Liver (tissue), 9 donors: ENCODE measurements around the gene SLC30A3. TPM values are rescaled to one million over a fixed set of nuclear protein-coding genes. Genes with fewer than 3 reads are reported as not detected.
"Not testable (repeated sequence)": the region's sequence is repeated elsewhere in the genome, so short reads cannot be mapped to it uniquely, and the experiment has no call there.

ENCODE experiments used
- DNase-seq: peaks from one replicate; pipeline ENCODE4 v3.0.0-alpha.2; 2017; ENCODE audit warnings: low spot score
- H3K27ac ChIP-seq, 2 donors: one replicate each; pipeline ENCODE4 v1.7.0; 2013; ENCODE audit warnings: inconsistent platforms in 2 of 2, low read length in 2 of 2, control low read depth in 1 of 2, low read depth in 1 of 2, mild to moderate bottlenecking in 1 of 2
- H3K27me3 ChIP-seq, 4 donors: one replicate each; pipeline versions ENCODE4 v1.6.1 to v1.7.0; 2013; ENCODE audit warnings: low read length in 3 of 4, inconsistent platforms in 1 of 4, mild to moderate bottlenecking in 1 of 4, moderate library complexity in 1 of 4; ENCODE audit not compliant: control insufficient read depth in 4 of 4, insufficient read depth in 4 of 4
- H3K36me3 ChIP-seq, 4 donors: one replicate each; pipeline versions ENCODE4 v1.6.1 to v1.7.0; 2013; ENCODE audit warnings: low read length in 3 of 4, mild to moderate bottlenecking in 3 of 4, low read depth in 1 of 4, moderate library complexity in 1 of 4; ENCODE audit not compliant: control insufficient read depth in 4 of 4, insufficient read depth in 3 of 4
- H3K4me1 ChIP-seq, 4 donors: one replicate each; pipeline versions ENCODE4 v1.6.1 to v1.7.0; 2013; ENCODE audit warnings: low read length in 3 of 4, mild to moderate bottlenecking in 3 of 4, moderate library complexity in 1 of 4; ENCODE audit not compliant: control insufficient read depth in 4 of 4, insufficient read depth in 4 of 4
- H3K4me3 ChIP-seq, 3 donors: one replicate each; pipeline versions ENCODE4 v1.6.1 to v1.7.0; 2013; ENCODE audit warnings: low read length in 3 of 3, control low read depth in 1 of 3, low read depth in 1 of 3, mild to moderate bottlenecking in 1 of 3
- H3K9ac ChIP-seq, 2 donors: one replicate each; pipeline ENCODE4 v1.7.0; 2013; ENCODE audit warnings: low read length in 2 of 2, mild to moderate bottlenecking in 2 of 2, moderate library complexity in 2 of 2, control low read depth in 1 of 2, low read depth in 1 of 2
- H3K9me3 ChIP-seq, 4 donors: one replicate each; pipeline versions ENCODE4 v1.6.1 to v1.7.0; 2013; ENCODE audit warnings: low read length in 3 of 4; ENCODE audit not compliant: control insufficient read depth in 4 of 4
- EGR1 ChIP-seq, 2 donors: IDR thresholded peaks; 2 replicates each; pipeline ENCODE4 v1.6.1; 2016 to 2018; ENCODE audit warnings: antibody characterized with exemption in 2 of 2, low read depth in 2 of 2
- FOXA1 ChIP-seq: IDR thresholded peaks from 2 replicates; pipeline ENCODE4 v1.6.1; 2016; ENCODE audit warnings: antibody characterized with exemption
- FOXA2 ChIP-seq: IDR thresholded peaks from 2 replicates; pipeline ENCODE4 v1.6.1; 2016; ENCODE audit warnings: antibody characterized with exemption
- GABPA ChIP-seq, 2 donors: IDR thresholded peaks in 1 of 2; conservative IDR thresholded peaks in 1 of 2; 2 replicates each; pipeline ENCODE4 v1.6.1; 2016; ENCODE audit warnings: antibody characterized with exemption in 2 of 2, mild to moderate bottlenecking in 1 of 2, moderate library complexity in 1 of 2
- HNF4A ChIP-seq, 2 donors: conservative IDR thresholded peaks; 2 replicates each; pipeline ENCODE4 v1.6.1; 2016; ENCODE audit warnings: antibody characterized with exemption in 2 of 2, mild to moderate bottlenecking in 2 of 2
- HNF4G ChIP-seq: IDR thresholded peaks from 2 replicates; pipeline ENCODE4 v1.6.1; 2016; ENCODE audit warnings: antibody characterized with exemption
- JUND ChIP-seq, 2 donors: IDR thresholded peaks; 2 replicates each; pipeline ENCODE4 v1.6.1; 2016; ENCODE audit warnings: antibody characterized with exemption in 2 of 2
- NR2F2 ChIP-seq: IDR thresholded peaks from 2 replicates; pipeline ENCODE4 v1.6.1; 2016; ENCODE audit warnings: antibody characterized with exemption
- RAD21 ChIP-seq, 2 donors: IDR thresholded peaks; 2 replicates each; pipeline ENCODE4 v1.6.1; 2016; ENCODE audit warnings: antibody characterized with exemption in 2 of 2, mild to moderate bottlenecking in 2 of 2
- REST ChIP-seq: IDR thresholded peaks from 2 replicates; pipeline ENCODE4 v1.6.1; 2016; ENCODE audit warnings: antibody characterized with exemption, mild to moderate bottlenecking
- SP1 ChIP-seq: IDR thresholded peaks from 2 replicates; pipeline ENCODE4 v1.6.1; 2018; ENCODE audit warnings: antibody characterized with exemption, mild to moderate bottlenecking
- TAF1 ChIP-seq: conservative IDR thresholded peaks from 2 replicates; pipeline ENCODE4 v1.6.1; 2016; ENCODE audit warnings: antibody characterized with exemption, mild to moderate bottlenecking
- YY1 ChIP-seq: IDR thresholded peaks from 2 replicates; pipeline ENCODE4 v1.6.1; 2016; ENCODE audit warnings: antibody characterized with exemption, mild to moderate bottlenecking
- WGBS: extraction: QIAGEN DNeasy Blood & Tissue Kit; methylation state at CpG from one replicate; pipeline ENCODE4 v1.1.7; 2013; 5-methylcytosine and 5-hydroxymethylcytosine counted together
- polyA plus RNA-seq, 2 donors: library from polyadenylated mRNA; stranded (reverse) in 1 of 2; unstranded in 1 of 2; fragments of 200-250 nt in 1 of 2; fragments of >200 nt in 1 of 2; fragmentation: Nextera tagmentation in 1 of 2; extraction: Ambion mirVana in 1 of 2; gene quantifications; one replicate each; pipeline versions ENCODE4 v1.2.1 to v1.2.3, GENCODE V29; 2013 to 2015
- total RNA-seq, 2 donors: library from RNA; depleted of rRNA; stranded (reverse); fragments of >200 nt; gene quantifications; one replicate each; pipeline ENCODE4 v1.2.3, GENCODE V29; 2014
- TF ChIP-seq, protein P1 (sequence below): fragments of 150-350 bp; IDR thresholded peaks from 2 replicates; pipeline ENCODE4 v1.5.1; 2017; ENCODE audit warnings: improper control_type of control experiment, low read depth, low read length; ENCODE audit not compliant: missing input control
- TF ChIP-seq, protein P2 (sequence below): IDR thresholded peaks from 2 replicates; pipeline ENCODE4 v1.6.1; 2016; ENCODE audit warnings: antibody characterized with exemption
- donor health status: healthy.
- donor health status: healthy.
- donor health status: healthy.
- donor health status: healthy.
- donor health status: healthy.

Gene SLC30A3
- total and polyA plus RNA-seq, 4 donors: 0.20 TPM; not detected in 3

DNA sequence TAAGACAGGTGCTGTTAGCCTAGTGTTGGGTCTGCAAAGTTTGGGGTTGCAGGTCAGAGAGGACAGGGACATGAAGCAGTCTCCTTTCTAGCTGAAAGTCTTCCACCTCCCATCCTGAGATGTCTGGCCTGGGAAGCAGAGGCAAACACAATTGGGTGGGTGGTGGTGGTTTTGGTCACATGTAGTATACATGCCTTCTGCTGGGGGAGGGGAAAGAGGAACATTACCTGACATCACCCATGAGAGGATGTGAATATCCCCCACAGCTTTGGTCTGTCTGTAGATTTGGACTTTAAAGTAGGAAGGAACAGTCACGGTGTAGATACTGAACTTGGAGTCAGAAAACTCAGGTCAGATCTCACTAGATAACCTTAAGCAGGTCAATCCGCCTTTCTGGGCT is 7.8 kb upstream of the SLC30A3 start:
- Histone ChIP-seq H3K9me3 (no peaks in the 10 kb centered on the region), H3K27me3 (peaks cover 0 to 3% (median under 1%) of the 10 kb centered on the region in 4 donors), H3K4me1 (no peaks in the 10 kb centered on the region), H3K4me3 (no peak overlapping the region), H3K9ac (no peak overlapping the region), H3K36me3 (no peaks in the 10 kb centered on the region), H3K27ac (no peak overlapping the region)
- 84% methylated on average over 2 of the region's 2 CpGs for WGBS
- DNase-seq: no peak
- no peak for TF ChIP-seq FOXA1
- no peak for TF ChIP-seq TAF1
- TF ChIP-seq HNF4G: no peak
- no peak for TF ChIP-seq REST
- TF ChIP-seq YY1: no peak
- TF ChIP-seq SP1: no peak
- no peak for TF ChIP-seq HNF4A (conservative IDR thresholded peaks at IDR 0.05)
- TF ChIP-seq JUND (IDR thresholded peaks at IDR 0.05): no peak
- TF ChIP-seq NR2F2: no peak
- TF ChIP-seq FOXA2: no peak

DNA sequence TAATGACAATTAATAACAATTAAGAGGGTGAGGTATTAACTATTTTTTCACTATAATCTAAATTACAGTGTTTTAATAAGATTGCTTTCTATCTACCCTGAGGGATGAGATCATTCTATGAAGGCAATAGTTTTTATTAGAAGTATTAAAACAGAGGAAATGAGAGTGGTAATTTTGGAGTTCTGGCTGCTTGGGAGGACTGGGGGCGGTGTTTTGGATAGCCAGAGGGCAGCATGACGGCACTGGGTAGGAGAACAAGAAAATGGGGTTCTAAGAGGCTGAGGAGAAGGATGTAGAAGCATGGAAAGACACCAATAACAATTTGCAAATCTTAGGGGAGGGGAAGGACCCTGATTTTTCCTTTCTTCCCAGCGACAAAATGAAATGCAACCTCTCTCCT is 7.3 kb upstream of the SLC30A3 start:
- no peaks in the 10 kb centered on the region for H3K9me3 ChIP-seq
- TF ChIP-seq YY1: no peak
- H3K27me3 ChIP-seq: peaks cover 0 to 3% (median under 1%) of the 10 kb centered on the region in 4 donors
- H3K36me3 ChIP-seq: no peaks in the 10 kb centered on the region
- no peak overlapping the region for H3K27ac ChIP-seq
- peaks cover 0 to under 1% (median under 1%) of the 10 kb centered on the region in 4 donors for H3K4me1 ChIP-seq
- H3K4me3 ChIP-seq: no peak overlapping the region
- no peak for DNase-seq
- 83% methylated on average over 3 of the region's 3 CpGs for WGBS
- H3K9ac ChIP-seq: no peak overlapping the region

GRCh38 chr2:27268296-27268695 is 5.4 kb upstream of the SLC30A3 start:
- DNase-seq, H3K9ac ChIP-seq, H3K36me3 ChIP-seq, H3K27ac ChIP-seq, H3K9me3 ChIP-seq, H3K4me3 ChIP-seq, H3K27me3 ChIP-seq: not testable (repeated sequence)
- WGBS: 92% methylated on average over 13 of the region's 13 CpGs
- H3K4me1 ChIP-seq: peaks cover 2 to 19% (median 13%) of the 10 kb centered on the region in 4 donors

DNA sequence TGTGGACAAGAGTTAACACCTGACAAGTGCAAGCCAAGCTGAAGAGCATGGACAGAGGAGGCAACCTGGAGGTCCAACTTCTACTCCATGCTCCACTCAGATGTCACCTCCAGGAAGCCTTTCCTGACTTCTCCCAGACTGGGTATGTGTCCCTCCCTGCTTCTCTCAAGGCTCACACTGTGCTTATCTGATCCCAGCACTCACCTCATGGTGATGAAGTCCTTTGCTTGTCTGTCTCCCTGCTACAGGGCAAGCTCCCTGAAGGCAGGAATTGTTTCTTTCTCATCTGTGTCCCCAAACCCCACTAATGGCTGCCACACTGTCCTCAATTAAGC is 2.7 kb upstream of the SLC30A3 start:
- Histone ChIP-seq H3K9me3 (no peaks in the 10 kb centered on the region), H3K4me1 (peaks cover 10 to 35% (median 22%) of the 10 kb centered on the region in 4 donors), H3K27ac (no peak overlapping the region), H3K36me3 (no peaks in the 10 kb centered on the region), H3K9ac (no peak overlapping the region), H3K27me3 (peaks cover 0 to 16% (median 4%) of the 10 kb centered on the region in 4 donors), H3K4me3 (no peak overlapping the region)
- DNase-seq: no peak
- TF ChIP-seq TAF1: no peak
- TF ChIP-seq, protein P1, sequence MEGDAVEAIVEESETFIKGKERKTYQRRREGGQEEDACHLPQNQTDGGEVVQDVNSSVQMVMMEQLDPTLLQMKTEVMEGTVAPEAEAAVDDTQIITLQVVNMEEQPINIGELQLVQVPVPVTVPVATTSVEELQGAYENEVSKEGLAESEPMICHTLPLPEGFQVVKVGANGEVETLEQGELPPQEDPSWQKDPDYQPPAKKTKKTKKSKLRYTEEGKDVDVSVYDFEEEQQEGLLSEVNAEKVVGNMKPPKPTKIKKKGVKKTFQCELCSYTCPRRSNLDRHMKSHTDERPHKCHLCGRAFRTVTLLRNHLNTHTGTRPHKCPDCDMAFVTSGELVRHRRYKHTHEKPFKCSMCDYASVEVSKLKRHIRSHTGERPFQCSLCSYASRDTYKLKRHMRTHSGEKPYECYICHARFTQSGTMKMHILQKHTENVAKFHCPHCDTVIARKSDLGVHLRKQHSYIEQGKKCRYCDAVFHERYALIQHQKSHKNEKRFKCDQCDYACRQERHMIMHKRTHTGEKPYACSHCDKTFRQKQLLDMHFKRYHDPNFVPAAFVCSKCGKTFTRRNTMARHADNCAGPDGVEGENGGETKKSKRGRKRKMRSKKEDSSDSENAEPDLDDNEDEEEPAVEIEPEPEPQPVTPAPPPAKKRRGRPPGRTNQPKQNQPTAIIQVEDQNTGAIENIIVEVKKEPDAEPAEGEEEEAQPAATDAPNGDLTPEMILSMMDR: no peak
- no peak for TF ChIP-seq REST
- TF ChIP-seq HNF4G: no peak
- TF ChIP-seq NR2F2: no peak
- TF ChIP-seq, protein P2, sequence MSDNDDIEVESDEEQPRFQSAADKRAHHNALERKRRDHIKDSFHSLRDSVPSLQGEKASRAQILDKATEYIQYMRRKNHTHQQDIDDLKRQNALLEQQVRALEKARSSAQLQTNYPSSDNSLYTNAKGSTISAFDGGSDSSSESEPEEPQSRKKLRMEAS: no peak
- TF ChIP-seq GABPA (IDR thresholded peaks at IDR 0.05 in 1 of 2, conservative IDR thresholded peaks at IDR 0.05 in 1 of 2): no peak
- no peak for TF ChIP-seq JUND (IDR thresholded peaks at IDR 0.05)
- TF ChIP-seq EGR1 (IDR thresholded peaks at IDR 0.05; ENCODE audit: low read depth in 2 of 2): no peak
- TF ChIP-seq RAD21 (IDR thresholded peaks at IDR 0.05): no peak
- TF ChIP-seq SP1: no peak
- no peak for TF ChIP-seq YY1
- TF ChIP-seq HNF4A (conservative IDR thresholded peaks at IDR 0.05): no peak
